GM18909 (cell line): ENCODE data around the gene CD300A.
"Not testable (repeated sequence)": the region's sequence is repeated elsewhere in the genome, so short reads cannot be mapped to it uniquely, and the experiment has no call there.

Source experiments
- ATAC-seq: cut with Tn5 transposase; IDR thresholded peaks from one replicate; pipeline ENCODE4 v1.9.1; 2021; ENCODE audit warnings: mild to moderate bottlenecking; ENCODE audit not compliant: unreplicated experiment, poor library complexity

Gene CD300A

GRCh38 chr17:74515941-74516340, 49.5 kb downstream of the CD300A start:
- no peak for ATAC-seq

GRCh38 chr17:74516561-74517328, 50.3 kb downstream of the CD300A start:
- ATAC-seq = no peak

- not testable (repeated sequence) for ATAC-seq
Measured at GRCh38 chr17:74518413-74518981, 52.1 kb downstream of the CD300A start.

GRCh38 chr17:74520016-74520434, 53.6 kb downstream of the CD300A start:
- ATAC-seq = no peak

- no peak for ATAC-seq
Measured at GRCh38 chr17:74520790-74521480, 54.5 kb downstream of the CD300A start.

GRCh38 chr17:74521701-74522201, 55.3 kb downstream of the CD300A start:
- ATAC-seq = no peak

- no peak for ATAC-seq
Measured at GRCh38 chr17:74522381-74523105, 56.1 kb downstream of the CD300A start.

- no peak for ATAC-seq
Measured at GRCh38 chr17:74523308-74523707, 56.9 kb downstream of the CD300A start.

- ATAC-seq = no peak
Measured at GRCh38 chr17:74524653-74525464, 58.4 kb downstream of the CD300A start.

GRCh38 chr17:74525465-74525725, 59.0 kb downstream of the CD300A start:
- ATAC-seq = no peak

- ATAC-seq = no peak
Measured at GRCh38 chr17:74525781-74526288, 59.4 kb downstream of the CD300A start.

- no peak for ATAC-seq
Measured at GRCh38 chr17:74526681-74527080, 60.2 kb downstream of the CD300A start.

- ATAC-seq = no peak
Measured at GRCh38 chr17:74527081-74527480, 60.6 kb downstream of the CD300A start.

- no peak for ATAC-seq
Measured at GRCh38 chr17:74527756-74528155, 61.3 kb downstream of the CD300A start.

- ATAC-seq = peak; percentile 82
Measured at GRCh38 chr17:74528491-74529199, 62.2 kb downstream of the CD300A start.

GRCh38 chr17:74529243-74529642, 62.8 kb downstream of the CD300A start:
- ATAC-seq = no peak

- no peak for ATAC-seq
Measured at GRCh38 chr17:74530831-74531150, 64.4 kb downstream of the CD300A start.

GRCh38 chr17:74531231-74531761, 64.9 kb downstream of the CD300A start, which contains the start of gene CD300LB:
CD300LB (minus strand) TSS chr17:74531475; CDS start chr17:74531350, 125 bp downstream.
- ATAC-seq = no peak

- no peak for ATAC-seq
Measured at GRCh38 chr17:74532115-74532514, 65.7 kb downstream of the CD300A start.
